Right atrium auricular region (tissue), 2 donors: Measurements from ENCODE around the gene TRPC3. TPM values are rescaled to one million over a fixed set of nuclear protein-coding genes. Genes with fewer than 3 reads are reported as not detected.

Experiments
- DNase-seq: peaks from one replicate; pipeline ENCODE4 v3.0.0-alpha.2; 2019; ENCODE audit warnings: low spot score
- H3K27ac ChIP-seq, 2 donors: fragments of 200-600 bp; sonication (generic); 1 replicate in 1 of 2; 2 replicates in 1 of 2; pipeline ENCODE4 v1.5.1; 2016 to 2019
- H3K27me3 ChIP-seq, 2 donors: fragments of 200-600 bp; sonication (generic); one replicate each; pipeline versions ENCODE4 v1.5.1 to v1.6.0; 2017 to 2019
- H3K36me3 ChIP-seq: fragments of 200-600 bp; sonication (generic); one replicate; pipeline ENCODE4 v1.5.1; 2016
- H3K4me1 ChIP-seq, 2 donors: fragments of 200-600 bp; sonication (generic); one replicate each; pipeline versions ENCODE4 v1.5.1 to v1.6.0; 2017 to 2019
- H3K4me3 ChIP-seq, 2 donors: fragments of 200-600 bp; sonication (generic); 1 replicate in 1 of 2; 2 replicates in 1 of 2; pipeline ENCODE4 v1.5.1; 2017 to 2019; ENCODE audit warnings: mild to moderate bottlenecking in 1 of 2, moderate library complexity in 1 of 2
- H3K9me3 ChIP-seq, 2 donors: fragments of 200-600 bp; sonication (generic); one replicate each; pipeline ENCODE4 v1.5.1; 2019
- CTCF ChIP-seq, 2 donors: fragments of 200-600 bp; sonication (generic); IDR thresholded peaks; one replicate each; pipeline ENCODE4 v1.5.1; 2019; ENCODE audit warnings: antibody characterized with exemption in 2 of 2
- total RNA-seq, 2 donors: library from RNA; depleted of rRNA; stranded (reverse); fragments of >200 nt; gene quantifications; one replicate each; pipeline ENCODE4 v1.1.0, GENCODE V29; 2016

TRPC3 gene
- total RNA-seq, 2 donors from 2014 or later, result 0.15 to 0.63 TPM

DNA sequence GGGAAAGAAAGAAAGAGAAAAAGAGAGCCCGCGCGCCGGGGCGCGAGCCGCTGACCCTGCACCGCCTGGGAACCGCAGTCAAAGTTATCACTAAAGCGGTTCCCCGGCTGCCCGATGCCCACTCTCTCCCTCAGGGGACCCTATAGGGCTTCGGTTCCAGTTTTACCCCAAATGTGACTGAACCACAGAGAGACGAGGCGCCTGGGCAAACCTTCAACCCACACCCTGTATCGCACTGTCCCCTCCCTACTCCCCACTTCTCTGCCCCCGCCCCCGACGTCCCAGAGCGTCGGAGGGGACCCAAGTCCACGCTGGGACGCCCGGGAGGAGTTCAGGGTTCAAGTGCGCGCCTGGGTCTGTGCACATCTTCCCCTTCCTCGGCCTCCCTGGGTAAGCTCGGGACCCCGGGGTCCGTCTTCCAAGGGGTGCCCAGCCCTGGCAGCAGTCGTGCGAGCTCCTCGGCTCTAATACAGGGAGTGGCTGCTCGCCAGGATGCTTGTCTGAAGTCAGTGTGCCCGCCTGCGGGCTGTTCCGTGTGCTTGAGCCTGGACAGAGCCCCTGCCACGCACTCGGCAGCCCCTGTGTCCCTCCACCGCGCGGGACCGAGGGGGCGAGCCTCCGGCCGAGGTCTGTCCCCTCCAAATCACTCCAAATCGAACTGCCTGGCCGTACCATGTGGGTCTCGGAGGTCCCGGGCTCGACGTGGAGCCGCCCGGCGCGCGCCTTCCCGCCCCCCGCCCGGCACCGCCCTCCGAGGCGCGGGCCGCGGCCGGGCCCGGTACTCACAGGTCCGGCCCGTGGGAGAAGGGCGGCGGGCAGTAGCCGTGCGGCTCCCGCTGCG, 960 bp downstream of the TRPC3 start:
- Histone ChIP-seq H3K9me3 (no peaks in the 10 kb centered on the region), H3K36me3 (no peaks in the 10 kb centered on the region), H3K4me3 (peak overlapping the region; percentile 47 to 61), H3K27ac (peak overlapping the region in 1 of 2 donors; percentile 3), H3K27me3 (no peaks in the 10 kb centered on the region), H3K4me1 (peaks cover 0 to 25% of the 10 kb centered on the region in 2 donors)
- no peak for DNase-seq
- TF ChIP-seq CTCF (IDR thresholded peaks at IDR 0.05), result no peak

DNA sequence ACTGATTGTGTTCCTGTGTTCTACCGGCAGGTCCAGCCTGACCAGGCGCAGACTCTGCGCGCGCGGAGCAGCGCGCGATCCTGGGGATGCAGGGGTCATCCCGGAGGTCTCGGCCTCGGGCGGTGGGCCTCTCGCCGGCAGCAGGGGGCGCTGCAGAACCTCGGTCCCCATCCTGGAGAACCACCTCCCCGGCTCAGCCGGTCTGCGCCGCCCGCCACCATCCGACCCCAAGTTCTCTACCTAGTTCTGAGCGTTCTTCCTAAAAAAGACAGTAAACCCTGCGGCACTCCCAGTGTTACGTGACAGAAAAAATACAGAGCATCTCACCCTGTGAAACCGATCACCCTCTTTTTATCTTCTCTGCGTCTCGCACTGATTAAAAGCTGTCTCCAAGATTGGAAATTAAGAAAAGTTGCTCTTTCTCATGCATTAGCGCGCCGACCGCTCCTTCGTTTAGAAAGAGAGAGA, 1.6 kb downstream of the TRPC3 start:
- Histone ChIP-seq H3K36me3 (no peaks in the 10 kb centered on the region), H3K27me3 (no peaks in the 10 kb centered on the region), H3K4me3 (peak overlapping the region; percentile 47 to 61), H3K4me1 (peaks cover 0 to 25% of the 10 kb centered on the region in 2 donors), H3K27ac (peak overlapping the region in 1 of 2 donors; percentile 3), H3K9me3 (no peaks in the 10 kb centered on the region)
- peak; percentile 65 for DNase-seq
- TF ChIP-seq CTCF (IDR thresholded peaks at IDR 0.05), result peak; percentile 68 to 82

GRCh38 chr4:121946644-121947043, 5.2 kb downstream of the TRPC3 start:
- TF ChIP-seq CTCF (IDR thresholded peaks at IDR 0.05), result no peak
- Histone ChIP-seq H3K27ac (no peak overlapping the region), H3K4me1 (peaks cover 0 to 17% of the 10 kb centered on the region in 2 donors), H3K4me3 (no peak overlapping the region), H3K9me3 (no peaks in the 10 kb centered on the region), H3K36me3 (no peaks in the 10 kb centered on the region), H3K27me3 (no peaks in the 10 kb centered on the region)
- DNase-seq, result no peak

- no peaks in the 10 kb centered on the region for H3K9me3 ChIP-seq
- H3K27me3 ChIP-seq, result no peaks in the 10 kb centered on the region
- no peaks in the 10 kb centered on the region for H3K36me3 ChIP-seq
- H3K27ac ChIP-seq, result no peak overlapping the region
- H3K4me3 ChIP-seq, result no peak overlapping the region
- H3K4me1 ChIP-seq, result no peaks in the 10 kb centered on the region
- no peak for DNase-seq
- no peak for TF ChIP-seq CTCF (IDR thresholded peaks at IDR 0.05)
These were observed 7.9 kb downstream of the TRPC3 start for GRCh38 chr4:121943941-121944340.

DNA sequence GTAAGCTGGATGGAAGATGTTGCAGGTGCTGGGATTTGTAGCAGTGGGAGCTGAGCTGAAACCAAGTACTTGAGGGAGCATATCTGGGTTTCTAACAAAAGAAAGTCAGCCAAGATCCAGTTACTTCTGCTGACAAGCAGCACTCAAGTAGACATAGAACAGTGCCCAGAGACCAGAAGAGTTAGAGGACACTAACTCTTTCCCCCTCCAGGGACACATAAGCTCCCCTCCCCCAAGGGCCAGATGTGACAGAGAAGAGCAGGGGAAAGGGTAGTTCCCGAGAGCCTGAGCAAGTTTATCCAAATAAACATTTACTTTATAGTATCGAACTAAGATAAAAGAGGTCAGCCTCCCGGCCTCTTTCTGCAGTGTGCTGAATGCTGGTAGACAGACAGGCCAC, 12.2 kb downstream of the TRPC3 start:
- Histone ChIP-seq H3K4me3 (no peak overlapping the region), H3K27ac (no peak overlapping the region), H3K27me3 (no peaks in the 10 kb centered on the region), H3K4me1 (no peaks in the 10 kb centered on the region), H3K9me3 (no peaks in the 10 kb centered on the region), H3K36me3 (no peaks in the 10 kb centered on the region)
- DNase-seq, result no peak
- TF ChIP-seq CTCF (IDR thresholded peaks at IDR 0.05), result no peak
